D341Med (cell line): ENCODE measurements around the gene CRB2.
"Not testable (repeated sequence)": the region's sequence is repeated elsewhere in the genome, so short reads cannot be mapped to it uniquely, and the experiment has no call there.

Experiments
- DNase-seq: peaks from one replicate; pipeline ENCODE4 v3.0.0; 2012; ENCODE audit warnings: low spot score

CRB2 gene

DNA sequence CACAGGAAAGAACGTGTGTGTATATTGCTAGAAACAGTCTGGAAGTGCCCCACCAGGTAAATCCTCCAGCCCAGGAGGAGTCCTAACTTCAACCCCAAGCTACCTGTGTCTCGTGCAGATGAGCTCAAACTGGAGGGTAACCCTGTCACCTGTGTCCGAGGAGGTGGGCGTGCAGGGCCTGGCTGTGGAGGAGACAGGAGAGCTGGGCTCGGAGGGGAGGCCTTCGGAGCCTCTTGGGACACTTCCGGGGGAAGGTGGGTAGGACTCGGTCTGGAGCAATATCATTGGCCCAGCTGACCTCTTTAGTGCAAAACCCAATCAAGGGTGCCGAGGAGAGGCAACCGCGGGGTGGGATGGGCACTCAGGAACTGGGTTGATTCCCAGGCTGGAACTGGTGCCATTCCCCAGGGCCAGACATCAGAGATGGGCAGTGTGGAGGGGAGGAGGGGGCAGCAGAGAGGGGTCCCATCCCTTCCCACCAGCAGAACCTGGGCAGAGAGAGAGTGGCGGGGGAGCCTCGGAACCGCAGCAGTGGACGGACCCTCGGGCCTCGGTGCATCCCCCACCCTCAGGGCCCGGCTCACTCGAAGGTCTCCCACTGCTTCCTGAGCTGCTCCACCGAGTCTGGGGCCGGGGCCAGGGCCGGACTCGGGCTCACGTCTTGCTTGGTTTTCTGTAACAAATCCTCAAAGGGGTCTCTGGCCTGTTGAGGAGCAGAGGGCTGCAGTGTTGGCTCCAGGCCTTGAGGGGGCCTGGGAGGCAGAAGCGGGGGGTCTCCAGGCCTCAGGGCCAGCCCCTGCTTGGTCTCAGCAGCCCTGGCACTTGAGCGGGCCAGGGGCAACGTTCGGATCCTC, 25.1 kb downstream of the CRB2 start:
- DNase-seq = no peak

DNA sequence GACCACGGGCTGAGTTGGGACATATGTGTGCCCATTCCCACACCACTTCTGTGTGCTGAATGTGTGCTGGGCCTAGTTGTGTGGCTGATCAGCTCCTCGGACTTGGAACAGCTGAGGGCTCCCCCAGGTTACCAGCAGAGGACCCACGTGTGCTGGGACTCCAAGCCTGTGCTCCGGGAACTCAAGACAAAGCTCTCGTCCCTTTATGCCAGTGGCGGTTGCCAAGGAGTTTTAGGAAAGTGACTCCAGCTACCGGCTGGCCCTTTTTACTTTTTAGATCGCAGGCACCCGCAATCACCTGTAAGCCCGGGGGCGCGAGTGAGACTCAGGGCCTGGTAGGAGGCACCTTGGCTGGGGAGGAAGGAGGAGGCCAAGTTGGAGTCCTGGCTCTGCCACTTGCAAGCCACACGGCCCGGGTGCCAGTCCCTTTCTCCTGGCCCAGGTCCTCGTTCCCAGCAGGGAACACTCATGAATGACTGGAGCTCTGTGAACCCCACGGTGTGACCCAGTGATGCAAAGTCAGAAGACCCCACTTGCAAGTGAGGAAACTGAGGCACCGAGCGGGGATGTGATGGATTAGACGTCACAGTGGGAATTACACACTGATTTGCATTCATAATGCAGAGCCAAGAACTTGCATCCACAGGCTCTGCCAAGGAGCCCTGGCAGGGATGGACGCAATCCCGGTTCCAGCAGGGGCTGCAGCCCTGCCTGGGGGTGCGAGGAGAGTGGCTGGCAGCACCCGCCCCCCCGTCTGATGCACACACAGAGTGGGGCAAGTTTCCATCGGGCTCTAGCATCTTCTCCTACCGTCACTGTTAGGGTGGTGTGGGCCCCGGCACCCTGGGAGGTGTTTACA, 26.9 kb downstream of the CRB2 start:
- DNase-seq = no peak

DNA sequence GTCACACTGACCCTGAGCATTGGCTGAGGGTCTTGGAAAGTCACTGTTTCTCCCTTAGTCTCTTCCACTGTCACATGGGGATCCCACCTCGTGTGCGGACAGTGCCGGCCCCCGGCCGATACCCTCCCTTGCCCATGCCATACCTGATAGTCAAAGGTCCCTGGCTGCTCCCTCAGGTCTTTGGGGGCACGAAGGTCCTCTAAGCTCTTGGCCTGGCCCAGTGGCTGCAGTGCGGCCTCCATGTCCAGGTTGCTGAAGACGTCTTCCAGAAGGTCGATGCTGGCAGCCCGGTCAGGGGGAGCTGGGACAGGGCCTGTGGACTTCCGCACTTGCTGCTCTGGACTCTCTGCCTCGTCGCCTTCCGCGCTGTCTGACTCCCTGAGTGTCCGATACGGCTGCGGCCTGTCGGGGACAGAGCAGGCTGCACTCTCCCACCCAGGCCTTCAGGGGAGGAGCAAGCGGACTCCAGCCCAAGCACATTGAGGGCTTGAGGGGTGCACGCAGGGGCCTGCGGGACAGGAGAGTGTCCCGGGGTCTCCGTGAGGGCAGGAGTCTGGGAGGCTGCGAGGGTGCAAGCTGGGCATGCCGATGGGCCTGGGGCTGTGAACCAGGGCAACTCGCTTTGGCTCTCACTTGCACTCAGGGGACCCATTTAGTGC, 27.6 kb downstream of the CRB2 start:
- DNase-seq = no peak

DNA sequence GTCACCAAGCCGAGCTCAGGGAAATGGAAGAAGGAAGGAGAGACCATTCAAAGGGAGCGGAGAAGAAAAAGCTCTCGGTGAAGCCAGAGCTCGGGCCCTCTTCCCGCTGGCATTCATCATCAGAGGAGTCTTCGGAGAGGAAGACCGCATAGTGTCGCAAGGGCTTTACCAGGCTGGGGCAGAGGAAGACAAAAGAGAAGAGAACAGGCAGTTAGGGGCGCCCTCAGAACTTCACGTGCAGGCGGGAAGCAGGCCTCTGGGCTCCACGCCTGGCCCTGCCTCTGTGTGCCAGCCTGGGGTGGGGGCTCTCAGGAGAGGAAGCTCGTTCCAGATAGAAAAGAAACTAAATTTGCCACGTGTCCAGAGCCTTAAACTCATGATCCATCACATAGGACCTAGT, 31.7 kb downstream of the CRB2 start:
- DNase-seq = no peak

DNA sequence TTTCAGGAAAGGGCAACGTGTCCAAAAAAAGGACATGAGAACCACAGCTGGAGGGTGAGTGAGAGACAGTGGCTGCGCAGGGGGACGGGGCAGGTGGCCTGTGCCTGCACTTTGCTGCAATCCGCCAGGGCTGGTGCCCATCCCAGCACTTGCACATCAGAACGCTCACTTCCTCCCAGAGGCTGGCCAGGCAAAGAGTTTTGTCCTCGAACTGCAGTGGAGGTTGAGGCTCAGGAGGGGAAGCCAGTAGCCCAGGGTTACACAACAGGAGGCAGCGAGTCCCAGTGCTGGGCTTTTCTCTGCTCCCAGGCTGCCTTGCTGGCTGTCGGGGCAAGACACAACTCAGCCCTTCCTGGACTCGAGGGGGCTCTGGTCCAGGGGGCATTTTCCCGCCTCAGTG, 33.1 kb downstream of the CRB2 start:
- no peak for DNase-seq

DNA sequence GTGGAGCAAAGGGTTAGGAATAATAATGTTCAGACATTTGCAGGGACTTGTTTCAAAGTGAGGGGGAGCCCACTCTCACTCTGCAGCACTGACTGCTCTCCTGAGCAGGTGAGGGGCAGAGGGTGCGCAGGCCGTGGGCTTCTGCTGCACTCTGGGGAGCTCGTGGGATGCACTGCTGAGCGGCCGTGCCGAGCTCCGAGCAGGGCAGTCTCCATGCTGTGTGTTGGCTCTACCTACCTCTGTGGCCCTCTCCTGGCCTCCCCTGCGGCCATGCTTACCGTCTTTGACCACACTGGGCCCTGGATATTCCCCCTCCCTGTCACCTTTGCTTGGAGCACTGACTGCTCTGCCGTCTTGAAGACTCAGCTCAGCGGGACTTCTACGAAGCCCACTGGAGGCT, 33.7 kb downstream of the CRB2 start:
- no peak for DNase-seq

DNA sequence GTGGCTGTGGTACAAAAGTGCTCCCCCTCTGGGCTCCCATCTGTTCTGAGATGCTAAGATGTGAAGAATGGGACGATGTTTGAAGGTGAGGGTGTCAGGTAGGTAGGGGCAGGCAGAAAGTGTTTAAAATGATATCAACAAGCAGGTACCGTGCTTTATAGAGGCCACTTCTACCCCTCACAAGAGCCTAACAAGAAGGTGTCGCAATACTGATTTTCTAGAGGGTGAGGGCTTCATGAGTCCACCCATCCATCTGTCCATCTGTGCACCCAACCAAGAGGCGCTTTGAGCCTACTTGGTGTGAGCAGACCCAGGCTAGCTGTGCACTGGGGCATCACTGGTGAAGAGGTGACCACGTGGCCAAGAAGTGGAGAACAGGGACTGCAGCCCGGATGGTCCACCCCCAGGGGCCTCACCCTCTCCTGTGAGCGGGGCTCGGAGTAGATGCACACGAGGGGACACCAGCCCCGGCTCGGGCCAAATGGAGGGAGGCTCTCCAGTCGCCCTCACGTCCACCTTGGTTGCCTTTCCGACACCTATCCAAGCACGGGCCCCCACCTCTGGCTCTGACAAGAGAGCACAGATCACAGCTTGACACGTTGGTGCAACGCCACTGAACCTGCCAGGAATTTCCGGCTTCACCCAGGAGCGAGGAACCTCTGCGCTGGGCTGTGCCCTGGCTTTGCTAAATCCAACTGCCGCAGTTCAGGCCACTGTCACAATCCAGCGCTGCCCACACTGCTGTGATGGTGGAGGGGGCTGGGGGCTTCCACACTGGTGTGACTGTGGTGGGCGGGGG, 34.5 kb downstream of the CRB2 start:
- DNase-seq = no peak

DNA sequence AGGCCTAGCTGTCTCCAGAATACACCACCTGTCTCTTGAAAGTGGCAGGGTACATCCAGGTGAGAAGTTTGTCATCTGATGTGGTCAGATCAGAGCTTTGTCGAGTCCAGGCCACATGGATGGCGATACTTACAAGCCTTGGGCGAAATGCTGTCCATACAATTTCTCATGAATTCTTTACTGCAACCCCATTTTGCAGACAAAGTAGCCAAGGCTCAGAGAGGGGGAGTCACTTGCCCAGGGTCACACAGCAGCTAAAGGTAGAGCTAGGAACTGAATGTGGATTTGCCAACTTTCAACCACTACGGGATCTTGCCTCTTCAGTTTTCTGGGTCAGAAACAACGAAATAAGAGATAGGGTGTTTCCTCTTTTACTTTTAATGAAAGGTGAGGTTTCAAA, 35.2 kb downstream of the CRB2 start:
- no peak for DNase-seq

DNA sequence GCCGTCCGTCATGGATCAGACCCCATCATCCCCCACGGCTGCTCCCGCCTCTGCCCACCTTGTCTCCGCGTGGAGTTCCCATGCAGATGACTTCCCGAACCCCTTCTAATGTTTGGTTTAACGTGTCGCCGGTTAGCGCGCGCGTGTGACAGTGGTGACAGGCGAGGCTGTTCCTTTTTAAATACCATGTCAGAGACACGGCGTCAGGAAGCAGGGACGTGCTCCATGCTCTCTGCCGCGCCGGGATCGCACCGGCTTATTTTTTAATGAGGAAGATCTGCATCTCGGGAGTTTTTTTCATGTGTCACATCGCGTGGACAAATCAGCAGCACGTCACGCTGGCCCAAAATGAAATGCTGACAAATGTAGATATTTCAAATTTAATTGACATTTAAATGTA, 35.9 kb downstream of the CRB2 start:
- no peak for DNase-seq

DNA sequence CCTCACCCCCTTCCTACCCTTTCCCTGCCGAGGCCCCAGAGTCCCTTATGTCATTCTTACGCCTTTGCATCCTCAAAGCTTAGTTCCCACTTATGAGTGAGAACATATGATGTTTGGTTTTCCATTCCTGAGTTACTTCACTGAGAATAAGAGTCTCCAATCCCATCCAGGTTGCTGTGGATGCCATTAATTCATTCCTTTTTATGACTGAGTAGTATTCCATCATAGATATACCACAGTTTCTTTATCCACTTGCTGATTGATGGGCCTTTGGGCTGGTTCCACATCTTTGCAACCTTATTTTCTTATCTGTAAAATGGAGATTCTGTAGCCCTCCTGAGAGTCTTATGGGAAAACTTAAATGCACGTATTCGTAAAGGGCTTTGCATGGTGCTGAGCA, 36.8 kb downstream of the CRB2 start:
- no peak for DNase-seq

DNA sequence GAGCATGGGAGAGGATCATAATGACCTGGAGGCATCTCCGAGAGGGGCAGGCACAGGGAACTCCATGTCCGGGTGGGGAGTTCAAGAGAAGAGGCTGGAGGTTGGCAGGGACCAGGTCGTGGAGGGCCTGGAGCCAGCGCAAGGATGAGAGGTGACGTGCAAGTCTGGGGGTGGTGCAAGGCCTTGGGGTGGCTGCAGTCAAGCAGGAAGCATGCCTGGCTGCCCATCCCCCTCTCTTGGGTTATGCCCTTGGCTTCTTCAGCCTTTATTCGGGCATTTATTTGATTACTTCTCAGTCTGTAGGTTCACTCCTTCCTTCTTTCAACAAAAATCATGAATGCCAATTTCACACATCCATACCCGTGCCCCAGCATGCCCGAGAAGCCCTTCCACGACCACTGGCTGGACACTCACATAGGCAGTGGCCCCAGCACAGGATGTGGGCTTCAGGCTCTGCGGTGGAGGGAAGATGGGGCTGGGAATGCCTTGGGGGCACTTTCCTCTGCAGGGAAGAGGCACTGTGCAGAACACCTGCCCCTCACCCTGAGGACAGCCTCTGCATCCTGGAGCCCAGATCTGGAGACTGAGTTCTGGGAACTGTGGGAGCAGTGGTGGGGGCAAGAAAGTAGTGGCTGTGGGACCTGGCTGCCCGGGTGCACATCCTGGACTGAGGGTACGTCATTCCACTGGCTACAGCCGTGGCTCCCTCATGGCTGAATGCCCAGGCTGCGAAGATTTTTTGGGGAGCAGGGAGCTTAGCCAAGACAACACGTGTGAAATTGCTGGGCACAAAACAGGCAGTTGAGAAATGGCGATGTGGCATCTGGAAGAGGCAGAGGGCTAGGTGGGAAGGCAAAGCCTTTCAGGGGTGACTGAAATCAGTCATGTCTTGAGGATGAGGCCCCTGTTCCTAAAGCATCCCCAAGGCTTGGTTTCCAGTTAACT, 38.6 kb downstream of the CRB2 start:
- no peak for DNase-seq

DNA sequence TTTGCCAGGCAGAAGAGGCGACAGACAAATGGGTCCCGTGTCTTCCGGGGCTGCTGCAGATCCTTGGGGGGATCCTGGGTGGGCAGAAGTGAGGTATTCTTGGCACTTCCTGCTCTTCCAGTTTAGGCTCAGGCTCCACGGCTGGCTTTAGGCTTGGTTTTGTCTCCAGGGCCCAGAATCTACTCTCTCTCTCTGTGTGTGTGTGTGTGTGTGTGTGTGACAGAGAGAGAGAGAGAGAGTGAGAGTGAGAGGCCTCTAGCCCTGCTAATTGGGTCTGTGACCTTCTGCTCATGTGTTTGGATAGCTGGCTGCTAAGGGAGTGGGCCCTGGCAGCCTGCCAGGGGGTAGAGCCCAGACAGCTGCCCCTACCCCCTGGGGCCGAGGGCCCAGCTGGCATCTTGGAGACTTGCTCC, 39.3 kb downstream of the CRB2 start:
- DNase-seq = peak; percentile 86

DNA sequence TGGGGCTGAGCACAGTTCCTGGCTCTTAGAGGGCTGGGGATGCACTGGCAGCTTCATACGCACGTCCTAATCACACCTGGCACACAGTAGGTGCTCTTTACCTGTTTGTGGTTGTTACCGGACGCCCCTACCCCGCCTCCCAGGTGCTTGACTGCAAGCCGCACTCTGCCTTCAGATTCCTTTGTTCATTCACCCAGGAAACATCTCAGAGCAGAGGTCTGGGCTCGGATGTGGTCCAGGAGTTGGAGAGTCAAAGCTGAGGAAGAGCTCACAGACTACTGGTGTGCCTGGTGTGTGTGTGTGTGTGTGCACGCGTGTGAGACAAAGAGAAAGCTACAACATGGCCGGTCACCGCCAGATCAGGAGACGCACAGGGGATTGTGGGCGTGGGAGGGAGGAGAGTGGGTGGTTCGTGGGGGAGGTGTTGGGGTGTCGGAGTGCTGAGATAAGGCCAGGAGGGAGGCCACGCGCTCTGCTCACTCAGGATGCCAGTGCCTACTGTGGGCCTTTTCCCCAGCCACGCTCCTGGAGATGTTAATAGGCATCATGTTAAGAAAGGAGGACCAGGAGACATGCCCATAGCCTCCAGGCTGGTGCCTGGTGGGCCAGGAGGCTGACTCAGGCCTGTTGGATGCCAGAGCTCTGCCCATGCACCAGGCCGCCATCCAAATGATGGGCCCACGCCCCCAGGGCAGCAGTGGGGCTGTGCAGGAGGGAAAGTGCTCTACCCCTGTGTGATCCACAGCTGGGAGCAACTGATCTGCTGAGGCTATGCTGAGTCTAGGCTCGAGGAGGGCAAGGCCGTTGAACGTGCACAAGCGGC, 39.9 kb downstream of the CRB2 start:
- no peak for DNase-seq

DNA sequence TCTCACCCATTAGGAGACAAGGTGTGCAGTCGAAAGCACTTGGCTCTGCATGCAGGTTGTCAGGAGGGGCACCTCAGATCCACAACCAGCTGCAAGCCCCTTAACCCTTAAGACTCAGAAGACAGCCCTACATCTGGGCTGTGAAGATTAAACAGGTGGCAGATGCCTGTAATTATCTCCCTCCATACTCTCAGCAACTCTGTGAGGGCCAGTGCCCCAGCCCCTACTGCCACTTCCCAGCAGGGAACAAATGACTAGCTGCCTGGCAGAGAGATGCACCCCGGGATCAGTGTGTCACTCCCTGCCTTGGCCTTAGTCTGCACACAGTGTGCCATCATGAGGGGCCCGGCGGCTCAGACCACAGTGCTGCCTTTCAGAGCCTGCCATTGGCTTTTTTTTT, 42.0 kb downstream of the CRB2 start:
- DNase-seq = peak; percentile 54

DNA sequence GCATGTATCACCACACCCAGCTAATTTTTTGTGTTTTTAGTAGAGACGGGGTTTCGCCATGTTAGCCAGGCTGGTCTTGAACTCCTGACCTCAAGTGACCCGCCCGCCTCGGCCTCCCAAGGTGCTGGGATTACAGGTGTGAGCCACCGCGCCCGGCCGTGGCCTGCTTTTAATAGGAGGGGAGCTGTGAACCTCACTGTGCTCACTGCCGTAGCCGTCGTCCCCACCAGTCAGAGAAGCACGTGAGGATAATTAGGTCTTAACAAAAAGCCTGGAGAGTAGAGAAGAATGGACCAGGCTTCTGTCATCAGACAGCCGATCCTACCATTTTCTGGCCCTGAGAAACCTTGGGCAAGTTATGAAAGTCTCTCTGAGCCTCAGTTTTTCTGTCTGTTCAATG, 42.9 kb downstream of the CRB2 start:
- not testable (repeated sequence) for DNase-seq

DNA sequence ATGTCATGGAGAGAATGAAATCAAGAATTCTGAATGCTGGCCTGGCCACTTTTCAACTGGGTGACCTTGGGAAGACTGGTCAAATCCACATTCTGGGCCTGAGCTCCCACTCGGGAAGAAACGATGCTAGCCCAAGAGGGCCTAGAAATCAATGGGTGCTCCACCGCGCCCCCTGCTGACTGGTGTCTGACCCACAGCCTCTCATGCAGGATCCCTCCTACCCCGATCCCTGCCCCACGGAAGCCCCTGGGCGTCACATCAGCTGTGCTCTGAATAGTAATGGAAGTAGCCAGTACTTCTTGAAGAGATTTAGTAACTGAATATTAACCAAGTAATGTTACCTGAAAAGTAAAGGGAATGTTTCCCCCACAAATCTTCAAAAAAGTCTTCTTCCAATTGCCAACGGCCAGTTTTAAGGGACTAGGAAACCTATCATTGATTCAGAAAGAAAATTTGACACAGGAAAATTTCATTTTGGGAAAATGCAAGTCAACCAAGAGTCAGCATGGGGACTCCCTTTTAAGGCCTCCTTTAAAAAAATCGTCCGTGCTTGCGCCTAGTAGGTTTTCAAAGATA, 43.9 kb downstream of the CRB2 start:
- DNase-seq = peak; percentile 66

DNA sequence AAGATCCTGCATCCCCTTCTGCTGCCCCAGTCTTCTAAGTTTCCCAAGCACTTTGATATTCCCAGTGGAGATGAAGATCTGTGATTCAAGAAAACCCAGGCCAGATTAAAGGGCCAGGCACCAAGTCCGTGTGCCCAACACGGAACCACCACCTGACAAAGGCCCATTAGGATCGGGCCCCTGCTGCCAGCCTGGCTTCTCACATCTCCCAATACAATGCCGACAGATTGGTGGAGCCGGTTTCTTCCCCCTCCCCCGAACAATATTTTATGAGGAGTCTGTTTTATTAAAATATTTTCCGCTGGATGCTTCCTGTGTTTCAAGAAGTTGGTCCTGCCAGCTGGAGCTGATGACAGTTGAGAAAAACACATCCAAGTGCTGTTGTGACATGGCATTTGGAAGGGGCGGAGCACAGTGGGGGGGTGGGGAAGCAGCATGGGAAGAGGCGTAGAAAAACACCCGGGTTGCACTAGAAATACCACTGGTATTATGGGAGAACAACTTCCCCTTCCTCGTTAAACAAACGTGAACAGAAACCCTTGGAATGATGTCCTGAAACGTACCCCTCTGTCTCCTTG, 45.0 kb downstream of the CRB2 start:
- DNase-seq = no peak

DNA sequence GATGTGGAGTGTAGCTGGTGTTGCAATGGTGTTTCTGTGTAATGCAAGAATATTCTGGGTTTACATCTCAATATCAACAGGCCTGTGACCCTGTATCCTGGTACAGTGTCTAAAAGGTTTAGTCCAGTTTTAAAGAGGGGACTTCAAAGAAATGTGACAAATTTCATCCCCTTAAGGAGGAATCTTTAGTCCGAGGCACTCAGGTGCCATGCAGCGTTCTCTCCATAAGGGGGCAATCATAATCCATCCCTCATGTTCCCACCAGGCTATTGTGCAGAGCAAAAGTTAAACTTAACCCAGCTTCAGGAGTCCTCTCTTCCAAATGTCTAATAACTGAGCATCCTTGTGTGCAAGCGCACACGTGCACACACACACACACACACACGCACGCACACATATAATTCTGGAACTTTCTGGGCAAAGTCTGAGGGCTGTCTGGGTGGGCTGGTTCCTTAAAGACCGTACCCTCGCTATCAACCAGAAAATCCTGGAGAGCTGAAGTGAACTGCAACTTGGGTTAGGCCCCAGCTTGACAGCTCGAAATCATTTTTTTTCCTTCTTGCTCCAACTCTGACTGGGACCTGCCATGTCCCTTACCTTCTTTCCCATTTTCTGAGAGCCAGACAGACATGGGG, 46.0 kb downstream of the CRB2 start:
- peak; percentile 77 for DNase-seq
